ENCODE measurements around the gene BICD2. TPM values are rescaled to one million over a fixed set of nuclear protein-coding genes. Genes with fewer than 3 reads are reported as not detected.

Gene BICD2
- total and polyA plus RNA-seq, 10 of the 15 experiments (the other 5 are each of a cell fraction or from before 2014, with no cell fraction given) = 5.3 to 25.5 (median 14.4) TPM

GRCh38 chr9:92709240-92709639 lies 55.4 kb downstream of the BICD2 start:
- DNase-seq (ENCODE audit: low read depth, low spot score) (no peak), ATAC-seq (no peak), FAIRE-seq (no peak)
- H3K27me3 ChIP-seq (replicated peaks in 1 of 2; ENCODE audit: control insufficient read depth in 2 of 2, insufficient read depth in 2 of 2, low read length in 1 of 2) = no peaks in the 10 kb centered on the region
- intact Hi-C loops (cut with micrococcal nuclease; ENCODE audit: unreplicated experiment) (loop anchor here (5.0 kb wide), 1 partner anchor 42 kb away; no protein-coding TSS in a partner anchor), in situ Hi-C loops (cut with MboI) (no loop called here)
- H4K20me1 ChIP-seq (ENCODE audit: control insufficient read depth, insufficient read depth) = no peaks in the 10 kb centered on the region; the same call in 1 of the 2 replicates
- no peak overlapping the region for H2AFZ ChIP-seq (ENCODE audit: control insufficient read depth, low read depth, low read length)
- no peak overlapping the region for H3K9ac ChIP-seq (ENCODE audit: control insufficient read depth, insufficient read depth, low read length)
- no peaks in the 10 kb centered on the region for H3K79me2 ChIP-seq (ENCODE audit: control insufficient read depth, insufficient read depth, low read length)
- SMC1A ChIA-PET (ENCODE audit: uncharacterized antibody, unreplicated experiment) = no interaction called here
- peaks cover 17% of the 10 kb centered on the region for H3K4me1 ChIP-seq (ENCODE audit: control insufficient read depth, insufficient read depth, low read length)
- no peak overlapping the region for H3K4me3 ChIP-seq
- peaks cover 11% of the 10 kb centered on the region in 2 experiments; a peak in 3 of 4 replicates for H3K36me3 ChIP-seq (ENCODE audit: control insufficient read depth in 2 of 2, insufficient read depth in 2 of 2, low read length in 1 of 2)
- RAD21 ChIA-PET (ENCODE audit: unreplicated experiment) = no interaction called here
- H3K4me2 ChIP-seq (ENCODE audit: control insufficient read depth, insufficient read depth) = no peak overlapping the region
- CTCF ChIA-PET = no interaction called here
- POLR2A ChIA-PET = no interaction called here
- H3K9me3 ChIP-seq (replicated peaks; ENCODE audit: control insufficient read depth, insufficient read depth, low read length) = no peaks in the 10 kb centered on the region
- H3K27ac ChIP-seq (ENCODE audit: control insufficient read depth, insufficient read depth) = no peak overlapping the region
- no TSS peak for BruUV-seq (replicated peaks)
- no peak for TF ChIP-seq BACH1 (IDR thresholded peaks at IDR 0.05; ENCODE audit: borderline replicate concordance)
- TF ChIP-seq MLLT1 (IDR thresholded peaks at IDR 0.05) = no peak
- no peak for TF ChIP-seq NFIC (IDR thresholded peaks at IDR 0.05; ENCODE audit: low read depth, low read length)
- TF ChIP-seq MTA2 (IDR thresholded peaks at IDR 0.05; ENCODE audit: low read depth) = no peak
- no peak for TF ChIP-seq MYC (IDR thresholded peaks at IDR 0.05; ENCODE audit: insufficient read depth, insufficient read length, insufficient replicate concordance, low read length, severe bottlenecking)
- no peak for TF ChIP-seq PBX3 (IDR thresholded peaks at IDR 0.05; ENCODE audit: insufficient replicate concordance, low read depth, low read length)
- TF ChIP-seq ZBTB4 (CRISPR knock-in tag; IDR thresholded peaks at IDR 0.05) = no peak
- TF ChIP-seq MXI1 (IDR thresholded peaks at IDR 0.05; ENCODE audit: low read depth, low read length) = no peak
- TF ChIP-seq IRF3 (IDR thresholded peaks at IDR 0.05) = no peak
- TF ChIP-seq ZNF217 (IDR thresholded peaks at IDR 0.05) = no peak
- no peak for TF ChIP-seq NR2F1 (conservative IDR thresholded peaks at IDR 0.05)
- TF ChIP-seq ZBTB40 (IDR thresholded peaks at IDR 0.05; ENCODE audit: borderline replicate concordance) = no peak
- TF ChIP-seq ZBED1 (IDR thresholded peaks at IDR 0.05; ENCODE audit: borderline replicate concordance) = no peak
- TF ChIP-seq CHD4 (IDR thresholded peaks at IDR 0.05) = no peak
